Measurements from ENCODE around the gene MLXIPL.

- TF ChIP-seq CTCF (IDR thresholded peaks at IDR 0.05; ENCODE audit: poor library complexity) (no peak), EZH2 (IDR thresholded peaks at IDR 0.05; ENCODE audit: borderline replicate concordance) (no peak)
Observed at GRCh38 chr7:73642834-73643233, 18.5 kb upstream of the MLXIPL start.
